Stimulated activated CD4-positive, alpha-beta T cell treated with anti-CD3 and anti-CD28 coated beads, Interleukin-2, amount 100 ng/mL, for 4 hours (primary cell): ENCODE results near the gene PPP2R2D.
"Not testable (repeated sequence)": the region's sequence is repeated elsewhere in the genome, so short reads cannot be mapped to it uniquely, and the experiment has no call there.

Experiments
- DNase-seq: peaks from one replicate; pipeline ENCODE4 v3.0.0-alpha.2; 2020; ENCODE audit warnings: low read depth

The PPP2R2D gene

GRCh38 chr10:131949041-131949862 is 48.4 kb downstream of the PPP2R2D start:
- no peak for DNase-seq

DNA sequence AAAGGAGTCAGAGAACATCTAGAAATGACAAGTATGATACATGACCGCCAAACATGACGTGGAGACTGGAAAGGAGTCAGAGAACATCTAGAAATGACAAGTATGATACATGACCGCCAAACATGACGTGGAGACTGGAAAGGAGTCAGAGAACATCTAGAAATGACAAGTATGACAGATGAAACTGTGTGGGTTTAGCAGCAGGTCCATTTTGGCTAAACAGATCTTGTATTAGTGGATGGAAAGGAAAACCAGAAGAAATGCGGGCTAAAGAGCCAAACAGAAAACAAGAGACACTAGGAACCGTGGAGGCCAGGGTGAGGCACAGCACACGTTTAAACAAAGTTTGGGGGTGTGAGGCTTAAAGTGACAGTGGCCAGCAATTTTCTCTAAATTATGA is 49.1 kb downstream of the PPP2R2D start:
- DNase-seq: not testable (repeated sequence)

DNA sequence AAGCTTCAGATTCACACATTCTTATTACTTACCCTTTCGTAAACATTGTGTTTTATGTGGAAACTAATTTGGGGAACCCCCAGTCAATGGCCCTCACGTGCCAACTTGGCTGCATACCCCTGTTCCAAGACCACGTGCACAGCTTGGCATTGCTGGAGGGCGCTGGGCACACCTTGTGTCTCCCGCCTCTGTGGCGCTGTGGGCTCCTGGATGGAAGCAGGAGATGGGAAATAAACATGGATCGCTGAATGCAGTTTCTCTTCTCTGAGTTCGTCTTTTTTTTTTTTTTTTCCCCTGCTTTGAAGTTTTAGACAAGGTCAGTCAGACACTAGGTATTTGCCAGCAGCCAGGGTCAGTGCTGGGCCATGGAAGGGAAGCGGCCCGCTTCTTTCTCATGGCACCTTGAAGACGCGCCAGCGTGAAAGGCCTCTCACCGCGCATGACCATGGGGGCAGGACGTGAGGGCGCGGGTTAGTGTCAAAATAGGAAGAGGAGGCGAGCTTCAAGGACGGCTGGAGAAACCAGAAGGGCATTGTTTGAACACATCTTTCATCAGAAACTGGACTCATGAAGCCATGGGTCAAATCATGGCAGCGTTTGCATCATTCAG is 53.7 kb downstream of the PPP2R2D start:
- no peak for DNase-seq

DNA sequence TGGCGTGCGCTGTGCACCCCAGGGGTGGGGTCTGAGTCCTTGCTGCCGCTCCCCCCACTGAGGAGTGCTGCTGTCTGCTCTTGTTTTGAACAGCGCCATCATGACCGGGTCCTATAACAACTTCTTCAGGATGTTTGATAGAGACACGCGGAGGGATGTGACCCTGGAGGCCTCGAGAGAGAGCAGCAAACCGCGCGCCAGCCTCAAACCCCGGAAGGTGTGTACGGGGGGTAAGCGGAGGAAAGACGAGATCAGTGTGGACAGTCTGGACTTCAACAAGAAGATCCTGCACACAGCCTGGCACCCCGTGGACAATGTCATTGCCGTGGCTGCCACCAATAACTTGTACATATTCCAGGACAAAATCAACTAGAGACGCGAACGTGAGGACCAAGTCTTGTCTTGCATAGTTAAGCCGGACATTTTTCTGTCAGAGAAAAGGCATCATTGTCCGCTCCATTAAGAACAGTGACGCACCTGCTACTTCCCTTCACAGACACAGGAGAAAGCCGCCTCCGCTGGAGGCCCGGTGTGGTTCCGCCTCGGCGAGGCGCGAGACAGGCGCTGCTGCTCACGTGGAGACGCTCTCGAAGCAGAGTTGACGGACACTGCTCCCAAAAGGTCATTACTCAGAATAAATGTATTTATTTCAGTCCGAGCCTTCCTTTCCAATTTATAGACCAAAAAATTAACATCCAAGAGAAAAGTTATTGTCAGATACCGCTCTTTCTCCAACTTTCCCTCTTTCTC is 55.0 kb downstream of the PPP2R2D start:
- DNase-seq: no peak

- no peak for DNase-seq
These were observed 59.0 kb downstream of the PPP2R2D start for GRCh38 chr10:131959841-131960240.

- DNase-seq: no peak
These were observed 59.8 kb downstream of the PPP2R2D start for GRCh38 chr10:131960631-131961046.

DNA sequence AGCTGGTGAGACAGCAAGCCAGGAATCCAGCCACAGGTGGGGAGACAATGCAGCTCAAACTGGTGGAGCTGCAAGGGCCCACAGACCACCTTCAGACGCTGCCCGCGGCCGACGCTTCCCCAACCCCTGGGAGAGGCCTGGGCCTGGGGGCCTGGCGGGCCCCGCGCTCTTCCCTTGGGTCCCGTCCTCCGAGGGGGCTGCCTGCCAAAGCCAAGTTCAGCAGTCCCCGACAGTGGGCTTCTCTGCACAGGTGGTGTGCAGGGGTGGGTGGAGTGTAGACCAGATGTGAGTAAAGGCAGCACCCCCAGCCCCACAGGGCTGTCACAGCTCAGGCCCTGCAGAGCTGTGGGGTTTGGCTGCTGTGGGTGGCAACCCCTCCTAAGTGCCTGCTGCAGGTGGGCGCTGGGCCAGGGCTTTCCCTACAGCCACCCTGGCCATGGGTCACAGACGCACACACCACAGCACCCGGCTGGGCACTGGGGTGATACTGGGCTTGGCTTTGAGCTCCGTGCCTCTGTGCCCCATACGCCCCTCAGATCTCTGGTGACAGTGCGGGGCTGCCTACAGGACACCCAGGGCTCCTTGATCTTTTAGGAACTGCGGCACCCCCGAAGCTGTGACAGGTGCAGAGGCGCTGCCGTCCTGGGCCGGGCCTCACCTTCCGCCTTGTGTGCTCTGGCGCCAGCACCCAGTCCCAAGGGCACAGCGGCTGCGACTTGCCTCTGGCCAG is 60.4 kb downstream of the PPP2R2D start:
- DNase-seq: no peak

DNA sequence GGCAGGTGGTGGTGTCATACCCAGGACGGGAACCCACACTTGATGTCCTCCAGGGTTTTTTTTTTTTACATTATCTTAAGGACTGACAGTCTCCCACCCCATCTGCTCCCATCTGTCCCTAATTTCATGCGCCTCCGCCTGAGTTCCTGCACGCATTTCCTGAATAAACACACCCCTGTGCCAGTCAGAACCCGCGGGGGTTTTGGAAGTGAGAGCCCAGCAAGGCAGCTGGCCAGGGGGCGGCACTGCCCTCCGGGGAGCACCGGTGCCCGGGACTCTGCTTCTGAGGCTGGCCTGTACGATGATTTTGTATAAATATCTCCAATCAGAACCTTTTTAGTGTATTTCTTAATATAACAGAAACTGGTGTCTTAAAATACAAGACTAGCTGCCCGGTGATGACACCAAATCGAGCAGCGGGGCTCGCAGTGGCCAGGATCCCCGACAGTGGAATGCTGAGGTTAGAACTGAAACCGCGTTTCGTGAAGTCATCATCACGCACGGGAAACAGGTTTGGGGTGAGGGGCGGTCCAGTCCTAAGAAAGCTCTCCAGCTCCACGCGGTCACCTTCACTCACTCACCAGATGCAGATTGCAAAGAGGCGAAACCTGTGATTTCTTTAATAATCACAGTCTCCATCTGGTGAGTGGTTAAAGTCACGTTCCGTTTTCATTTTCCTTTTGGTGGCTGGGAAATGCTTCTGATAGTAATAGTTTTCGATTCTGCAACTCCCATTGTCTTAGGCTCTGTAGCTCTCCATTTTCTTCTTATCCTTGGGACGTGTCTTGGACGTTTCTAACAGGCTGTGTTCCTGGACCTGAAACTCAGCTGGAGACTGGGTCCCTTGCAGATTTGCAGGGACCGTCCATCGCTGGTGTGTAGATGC is 61.2 kb downstream of the PPP2R2D start:
- no peak for DNase-seq

DNA sequence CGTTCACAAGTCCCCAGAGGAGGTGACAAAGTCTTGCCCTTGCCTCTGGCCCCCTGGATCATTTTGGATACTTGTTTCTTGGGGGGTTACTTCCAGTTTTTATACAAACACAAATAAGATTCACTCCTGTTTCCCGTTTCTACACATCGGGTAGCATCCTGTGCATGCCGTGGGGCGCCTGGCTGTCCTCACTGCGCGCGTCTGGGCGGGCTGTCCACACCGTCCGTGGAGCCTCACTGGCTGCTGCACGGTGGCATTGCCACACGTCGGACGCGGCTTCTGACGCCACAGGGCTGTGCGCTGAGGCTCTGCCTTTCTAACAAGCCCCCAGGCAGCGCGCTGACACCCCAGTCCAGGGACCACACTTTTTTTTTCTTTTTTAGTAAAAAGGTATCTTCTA is 62.5 kb downstream of the PPP2R2D start:
- no peak for DNase-seq

DNA sequence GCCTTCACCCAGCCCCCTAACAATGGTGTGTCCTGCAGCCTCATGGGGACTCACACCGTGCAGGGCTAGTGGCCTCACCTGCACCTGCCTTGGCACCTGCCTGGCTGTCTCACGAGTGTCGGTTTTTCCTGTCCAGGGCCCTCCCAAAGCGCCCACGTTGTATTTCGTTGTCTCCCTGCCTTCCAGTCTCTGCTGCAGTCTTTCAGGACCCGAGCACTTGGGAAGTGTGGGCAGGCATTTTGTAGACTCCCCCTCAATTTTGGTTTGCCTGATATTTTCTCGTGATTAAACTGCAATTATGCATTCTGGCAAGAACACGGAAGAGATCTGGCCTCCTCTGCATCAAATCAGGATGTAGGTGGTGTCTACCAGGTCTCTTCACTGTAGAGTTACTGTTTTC is 63.0 kb downstream of the PPP2R2D start:
- no peak for DNase-seq

DNA sequence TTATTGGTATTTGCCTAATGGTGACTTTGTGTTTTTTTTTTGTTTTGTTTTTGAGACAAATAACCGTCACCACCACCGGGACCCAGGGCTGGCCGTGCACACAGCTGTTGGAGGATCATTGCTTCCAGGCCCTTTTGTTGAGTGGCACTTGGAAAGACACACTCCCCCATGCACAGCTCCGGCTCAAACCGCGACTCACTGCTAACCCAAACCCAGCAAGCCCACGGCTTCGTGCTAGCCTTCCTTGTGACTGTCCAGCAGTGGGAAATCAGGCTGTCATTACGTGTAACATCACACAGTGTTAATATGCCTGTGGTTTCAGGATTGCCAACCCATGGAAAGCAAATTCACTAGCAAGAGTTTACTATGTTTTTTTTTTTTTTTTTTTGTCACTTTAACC is 63.5 kb downstream of the PPP2R2D start:
- DNase-seq: no peak

DNA sequence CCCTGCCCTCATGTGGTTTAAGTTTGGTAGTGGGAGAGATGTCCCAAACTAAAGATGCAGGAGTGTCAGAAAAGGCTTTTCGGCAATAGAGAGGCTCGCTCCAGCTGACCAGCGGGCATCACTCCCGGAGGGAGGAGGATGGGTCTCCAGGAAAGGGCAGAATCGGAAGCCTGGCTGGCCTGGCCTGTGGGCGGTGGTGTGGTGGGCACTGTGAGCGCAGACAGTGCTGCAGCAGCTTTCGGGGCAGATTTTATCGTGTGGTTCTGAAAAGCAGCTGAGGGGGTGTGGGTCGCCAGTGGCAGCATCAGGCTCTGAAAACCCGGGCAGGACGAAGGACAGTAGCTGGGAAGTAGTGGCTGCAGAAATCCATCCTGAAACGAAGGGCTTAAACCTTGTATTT is 68.1 kb downstream of the PPP2R2D start:
- DNase-seq: no peak

- no peak for DNase-seq
These were observed 70.1 kb downstream of the PPP2R2D start for GRCh38 chr10:131970946-131971345.

DNA sequence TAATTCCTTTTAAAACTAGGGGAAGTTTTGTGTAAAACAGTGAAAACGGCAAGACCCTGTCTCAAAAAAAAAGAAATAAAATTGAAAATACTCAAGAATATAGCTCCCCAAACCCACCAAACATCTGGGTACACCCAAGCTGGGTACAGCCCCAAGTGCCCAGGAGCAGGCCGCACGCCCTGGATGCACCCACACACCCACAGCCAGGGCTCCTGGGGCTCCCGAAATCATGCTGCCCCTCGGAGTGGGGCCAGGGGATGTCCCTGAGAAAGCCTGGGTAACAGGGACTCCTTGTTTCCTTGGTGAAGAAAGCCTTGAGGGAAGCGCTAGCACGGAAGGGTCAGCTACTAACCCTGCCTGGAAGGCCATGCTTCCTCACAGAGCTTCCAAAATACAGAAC is 70.8 kb downstream of the PPP2R2D start:
- no peak for DNase-seq

DNA sequence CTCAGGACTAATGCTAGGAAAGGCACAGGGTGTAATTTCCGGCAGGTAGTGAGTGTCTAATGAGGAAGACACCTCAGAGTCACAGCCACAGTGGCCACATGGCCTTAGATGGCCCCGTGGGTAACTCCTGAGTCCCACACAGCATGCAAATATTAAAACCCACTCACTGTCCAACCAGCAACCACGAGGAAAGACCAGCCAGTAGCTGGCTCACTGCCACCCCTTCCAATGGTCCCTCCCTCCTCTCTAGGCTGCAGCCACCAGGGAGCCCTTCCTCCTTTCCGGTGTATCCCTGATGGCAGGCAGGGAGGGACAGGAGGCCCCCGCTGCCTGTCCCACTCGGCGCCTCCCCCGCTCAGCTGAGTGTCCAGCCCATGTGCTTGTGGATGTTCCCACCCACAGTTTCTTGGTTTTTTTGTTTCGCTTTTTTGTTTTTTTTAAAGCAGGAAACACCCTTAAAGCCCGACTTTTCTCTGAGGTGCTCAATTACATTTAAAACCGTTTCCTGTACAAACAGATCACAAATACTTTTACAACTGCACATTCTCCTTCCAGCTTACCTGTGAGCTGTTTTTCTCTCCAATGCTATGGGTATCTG is 71.8 kb downstream of the PPP2R2D start:
- DNase-seq: no peak

DNA sequence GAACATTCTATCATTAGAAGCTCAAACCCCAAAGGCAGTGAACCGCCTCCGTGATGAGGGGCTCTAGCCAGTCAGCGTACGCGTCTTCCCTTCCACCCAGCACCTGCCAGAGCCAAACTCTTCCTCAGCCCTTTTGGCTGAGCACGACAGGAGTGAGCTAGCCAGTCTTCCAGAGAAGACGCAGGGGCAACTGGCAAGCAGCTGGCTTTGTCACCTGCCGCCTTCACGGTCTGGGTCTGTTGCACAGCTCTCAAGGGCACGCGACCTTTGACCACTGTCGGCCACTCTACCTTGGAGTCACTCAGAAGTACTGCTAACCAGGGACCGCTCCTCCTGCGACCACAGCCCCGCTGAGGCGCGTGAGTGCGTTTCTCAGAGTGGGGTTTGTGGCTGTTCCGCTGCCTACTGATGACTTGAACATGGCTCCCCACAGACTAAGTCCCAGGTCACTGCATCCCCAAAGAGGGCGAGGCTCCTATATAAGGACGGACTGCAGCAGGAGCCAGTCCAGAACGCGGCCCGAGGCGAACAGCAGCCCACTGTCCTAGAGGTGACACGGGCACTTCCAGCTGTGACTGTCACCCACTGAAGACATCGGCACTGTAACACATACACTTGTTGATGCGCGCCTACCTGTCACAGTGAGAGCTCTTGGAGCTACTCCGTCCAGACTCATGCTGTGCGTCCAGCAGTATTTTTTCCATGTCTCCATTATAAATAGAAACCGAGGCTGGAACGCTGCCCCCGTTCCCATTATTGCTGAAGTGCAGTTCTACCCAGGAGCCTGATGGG is 72.5 kb downstream of the PPP2R2D start:
- no peak for DNase-seq

- no peak for DNase-seq
These were observed 73.4 kb downstream of the PPP2R2D start for GRCh38 chr10:131974034-131974817.

- DNase-seq: no peak
These were observed 74.2 kb downstream of the PPP2R2D start for GRCh38 chr10:131975003-131975402.

GRCh38 chr10:131975796-131976195 is 75.0 kb downstream of the PPP2R2D start:
- DNase-seq: no peak
